ENCODE data around the gene SLC2A3. TPM values are rescaled to one million over a fixed set of nuclear protein-coding genes. Genes with fewer than 3 reads are reported as not detected.
"Not testable (repeated sequence)": the region's sequence is repeated elsewhere in the genome, so short reads cannot be mapped to it uniquely, and the experiment has no call there.

Gene SLC2A3
- polyA plus RNA-seq, 1 donor (not counting 4 experiments of a cell fraction or from before 2014, with no cell fraction given), result 40.5 TPM

- dilution Hi-C loops (cut with MboI; ENCODE audit: extremely low pct_ligation_motif_present, low sequenced_read_pairs), result no loop called here
- no peaks in the 10 kb centered on the region for H3K27me3 ChIP-seq (ENCODE audit: control insufficient read depth, extremely low read depth, insufficient read depth, low read length)
- no peaks in the 10 kb centered on the region for H3K9me3 ChIP-seq (ENCODE audit: control insufficient read depth, low read depth, low read length)
- H3K79me2 ChIP-seq (ENCODE audit: control insufficient read depth, insufficient read depth, low read length), result no peaks in the 10 kb centered on the region
- TF ChIP-seq EZH2 (IDR thresholded peaks at IDR 0.05; ENCODE audit: low read length) (no peak), CTCF (optimal IDR thresholded peaks at IDR 0.05 in 1 of 3, IDR thresholded peaks at IDR 0.05 in 1 of 3, conservative IDR thresholded peaks at IDR 0.05 in 1 of 3; ENCODE audit: extremely low read depth in 1 of 3, insufficient read depth in 2 of 3, low read length in 3 of 3) (no peak)
- H2AFZ ChIP-seq (ENCODE audit: control insufficient read depth, low read length), result peak overlapping the region; percentile 75
- DNase-seq (ENCODE audit: low read depth, low spot score) (no peak), FAIRE-seq (no peak)
- no peak overlapping the region for H3K27ac ChIP-seq (ENCODE audit: control insufficient read depth, insufficient read depth, low read length)
- H3K9me1 ChIP-seq (ENCODE audit: control insufficient read depth, extremely low read depth, insufficient read depth, low read length), result no peaks in the 10 kb centered on the region
- H3K4me3 ChIP-seq (ENCODE audit: control insufficient read depth in 2 of 3, extremely low read depth in 1 of 3, insufficient read depth in 2 of 3, low read depth in 1 of 3, low read length in 3 of 3), result no peak overlapping the region
- H3K4me1 ChIP-seq (ENCODE audit: control insufficient read depth, extremely low read depth, insufficient read depth, low read length), result no peaks in the 10 kb centered on the region
- no peak overlapping the region for H3K9ac ChIP-seq (ENCODE audit: control insufficient read depth, extremely low read depth, insufficient read depth, low read length)
- no peaks in the 10 kb centered on the region for H4K20me1 ChIP-seq (ENCODE audit: control insufficient read depth, extremely low read depth, insufficient read depth, low read length)
- H3K4me2 ChIP-seq (ENCODE audit: control insufficient read depth, extremely low read depth, insufficient read depth, low read depth, low read length), result no peak overlapping the region
- no peaks in the 10 kb centered on the region for H3K36me3 ChIP-seq (ENCODE audit: control insufficient read depth in 2 of 2, extremely low read depth in 1 of 2, insufficient read depth in 2 of 2, low read length in 2 of 2)
Measured at GRCh38 chr12:7915661-7916403, 20.2 kb downstream of the SLC2A3 start.

GRCh38 chr12:7910106-7910505 lies 25.9 kb downstream of the SLC2A3 start:
- FAIRE-seq; H4K20me1 ChIP-seq (ENCODE audit: control insufficient read depth, extremely low read depth, insufficient read depth, low read length); H2AFZ ChIP-seq (ENCODE audit: control insufficient read depth, low read length); H3K9me3 ChIP-seq (ENCODE audit: control insufficient read depth, low read depth, low read length); H3K4me1 ChIP-seq (ENCODE audit: control insufficient read depth, extremely low read depth, insufficient read depth, low read length); H3K9me1 ChIP-seq (ENCODE audit: control insufficient read depth, extremely low read depth, insufficient read depth, low read length); H3K4me3 ChIP-seq (ENCODE audit: control insufficient read depth in 2 of 3, extremely low read depth in 1 of 3, insufficient read depth in 2 of 3, low read depth in 1 of 3, low read length in 3 of 3); H3K27ac ChIP-seq (ENCODE audit: control insufficient read depth, insufficient read depth, low read length); H3K27me3 ChIP-seq (ENCODE audit: control insufficient read depth, extremely low read depth, insufficient read depth, low read length); dilution Hi-C loops (cut with MboI; ENCODE audit: extremely low pct_ligation_motif_present, low sequenced_read_pairs); H3K36me3 ChIP-seq (ENCODE audit: control insufficient read depth in 2 of 2, extremely low read depth in 1 of 2, insufficient read depth in 2 of 2, low read length in 2 of 2); H3K9ac ChIP-seq (ENCODE audit: control insufficient read depth, extremely low read depth, insufficient read depth, low read length); DNase-seq (ENCODE audit: low read depth, low spot score); H3K4me2 ChIP-seq (ENCODE audit: control insufficient read depth, extremely low read depth, insufficient read depth, low read depth, low read length); H3K79me2 ChIP-seq (ENCODE audit: control insufficient read depth, insufficient read depth, low read length): not testable (repeated sequence)

DNA sequence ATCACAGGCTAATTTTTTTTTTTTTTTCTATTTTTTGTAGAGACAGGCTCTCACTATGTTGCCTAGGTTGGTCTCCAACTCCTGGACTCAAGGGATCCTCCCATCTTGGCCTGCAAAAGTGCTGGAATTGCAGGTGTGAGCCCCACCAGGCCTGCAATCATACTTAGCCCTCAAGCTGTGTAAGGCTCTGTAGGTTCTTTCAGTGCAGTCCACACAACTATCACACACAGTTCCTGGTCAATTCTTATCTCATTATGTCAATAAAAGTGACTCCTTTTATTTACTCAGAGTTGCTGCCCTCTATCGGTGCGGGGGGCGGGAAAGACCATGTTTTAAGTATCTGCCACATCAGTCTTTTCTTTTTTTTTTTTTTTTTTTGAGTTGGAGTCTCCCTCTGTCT lies 29.0 kb downstream of the SLC2A3 start:
- Histone ChIP-seq H4K20me1 (ENCODE audit: control insufficient read depth, extremely low read depth, insufficient read depth, low read length) (no peaks in the 10 kb centered on the region), H3K27me3 (ENCODE audit: control insufficient read depth, extremely low read depth, insufficient read depth, low read length) (no peaks in the 10 kb centered on the region), H3K79me2 (ENCODE audit: control insufficient read depth, insufficient read depth, low read length) (no peaks in the 10 kb centered on the region), H3K9me3 (ENCODE audit: control insufficient read depth, low read depth, low read length) (no peaks in the 10 kb centered on the region), H3K36me3 (ENCODE audit: control insufficient read depth in 2 of 2, extremely low read depth in 1 of 2, insufficient read depth in 2 of 2, low read length in 2 of 2) (no peaks in the 10 kb centered on the region), H3K27ac (ENCODE audit: control insufficient read depth, insufficient read depth, low read length) (no peak overlapping the region), H3K9ac (ENCODE audit: control insufficient read depth, extremely low read depth, insufficient read depth, low read length) (no peak overlapping the region), H3K4me1 (ENCODE audit: control insufficient read depth, extremely low read depth, insufficient read depth, low read length) (no peaks in the 10 kb centered on the region), H3K4me2 (ENCODE audit: control insufficient read depth, extremely low read depth, insufficient read depth, low read depth, low read length) (no peak overlapping the region), H3K9me1 (ENCODE audit: control insufficient read depth, extremely low read depth, insufficient read depth, low read length) (no peaks in the 10 kb centered on the region), H2AFZ (ENCODE audit: control insufficient read depth, low read length) (no peak overlapping the region), H3K4me3 (ENCODE audit: control insufficient read depth in 2 of 3, extremely low read depth in 1 of 3, insufficient read depth in 2 of 3, low read depth in 1 of 3, low read length in 3 of 3) (no peak overlapping the region)
- DNase-seq (ENCODE audit: low read depth, low spot score) (no peak), FAIRE-seq (no peak)
- dilution Hi-C loops (cut with MboI; ENCODE audit: extremely low pct_ligation_motif_present, low sequenced_read_pairs), result no loop called here
- TF ChIP-seq CTCF (optimal IDR thresholded peaks at IDR 0.05 in 1 of 3, IDR thresholded peaks at IDR 0.05 in 1 of 3, conservative IDR thresholded peaks at IDR 0.05 in 1 of 3; ENCODE audit: extremely low read depth in 1 of 3, insufficient read depth in 2 of 3, low read length in 3 of 3) (peak in 1 of 3 experiments; percentile 21), EZH2 (IDR thresholded peaks at IDR 0.05; ENCODE audit: low read length) (no peak)

DNA sequence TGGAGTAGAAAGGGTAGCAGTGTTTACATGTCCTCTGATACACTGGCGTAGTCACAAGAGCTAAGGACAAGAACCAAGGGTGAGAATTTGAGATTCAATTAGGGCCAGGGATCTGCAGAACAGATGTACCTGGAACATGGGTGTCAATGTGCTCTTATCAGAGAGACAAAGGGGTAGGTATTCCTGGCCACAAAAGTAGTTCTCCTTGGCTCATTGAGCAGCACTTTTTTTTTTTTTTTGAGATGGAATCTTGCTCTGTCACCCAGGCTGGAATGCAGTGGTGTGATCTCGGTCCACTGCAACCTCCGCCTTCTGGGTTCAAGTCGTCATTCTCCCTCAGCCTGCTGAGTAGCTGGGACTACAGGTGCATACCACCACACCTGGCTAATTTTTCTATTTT lies 29.7 kb downstream of the SLC2A3 start:
- DNase-seq (ENCODE audit: low read depth, low spot score); H3K4me2 ChIP-seq (ENCODE audit: control insufficient read depth, extremely low read depth, insufficient read depth, low read depth, low read length); H3K27ac ChIP-seq (ENCODE audit: control insufficient read depth, insufficient read depth, low read length): not testable (repeated sequence)

More for the DNA sequence above, 29.7 kb downstream of the SLC2A3 start:
- H3K4me3 ChIP-seq (ENCODE audit: control insufficient read depth in 2 of 3, extremely low read depth in 1 of 3, insufficient read depth in 2 of 3, low read depth in 1 of 3, low read length in 3 of 3); H3K4me1 ChIP-seq (ENCODE audit: control insufficient read depth, extremely low read depth, insufficient read depth, low read length); H3K9me3 ChIP-seq (ENCODE audit: control insufficient read depth, low read depth, low read length); dilution Hi-C loops (cut with MboI; ENCODE audit: extremely low pct_ligation_motif_present, low sequenced_read_pairs); H3K27me3 ChIP-seq (ENCODE audit: control insufficient read depth, extremely low read depth, insufficient read depth, low read length); H2AFZ ChIP-seq (ENCODE audit: control insufficient read depth, low read length); H4K20me1 ChIP-seq (ENCODE audit: control insufficient read depth, extremely low read depth, insufficient read depth, low read length); FAIRE-seq; H3K79me2 ChIP-seq (ENCODE audit: control insufficient read depth, insufficient read depth, low read length); H3K36me3 ChIP-seq (ENCODE audit: control insufficient read depth in 2 of 2, extremely low read depth in 1 of 2, insufficient read depth in 2 of 2, low read length in 2 of 2); H3K9ac ChIP-seq (ENCODE audit: control insufficient read depth, extremely low read depth, insufficient read depth, low read length); H3K9me1 ChIP-seq (ENCODE audit: control insufficient read depth, extremely low read depth, insufficient read depth, low read length): not testable (repeated sequence)

All from keratinocyte (primary cell).